HepG2 (cell line): ENCODE measurements around the gene CDT1. TPM values are rescaled to one million over a fixed set of nuclear protein-coding genes. Genes with fewer than 3 reads are reported as not detected.
A peak's percentile ranks its signal among the peaks of the same experiment; 100 is the strongest.

Experiments
- ADNP ChIP-seq: sonication (generic); formaldehyde crosslinking; IDR thresholded peaks from 2 replicates; pipeline ENCODE4 v1.4.0; 2020; ENCODE audit warnings: missing genetic modification reagents
- HBP1 ChIP-seq: IDR thresholded peaks from 2 replicates; pipeline ENCODE4 v1.6.1; 2016; ENCODE audit warnings: low read depth, control low read depth
- HDAC2 ChIP-seq: sonication (generic); formaldehyde crosslinking; IDR thresholded peaks from 2 replicates; pipeline ENCODE4 v1.4.0; 2020; ENCODE audit warnings: missing genetic modification reagents
- MLXIP ChIP-seq: sonication (generic); formaldehyde crosslinking; IDR thresholded peaks from 2 replicates; pipeline ENCODE4 v1.9.0; 2021; ENCODE audit warnings: missing genetic modification reagents, borderline replicate concordance
- NFRKB ChIP-seq: fragments of 450-650 bp; IDR thresholded peaks from 2 replicates; pipeline ENCODE4 v1.6.1; 2017
- NFYB ChIP-seq: sonication (generic); formaldehyde crosslinking; IDR thresholded peaks from 2 replicates; pipeline ENCODE4 v1.4.0; 2020; ENCODE audit warnings: missing genetic modification reagents
- PAX8 ChIP-seq: sonication (generic); formaldehyde crosslinking; IDR thresholded peaks from 2 replicates; pipeline ENCODE4 v1.8.0; 2022; ENCODE audit warnings: mild to moderate bottlenecking, missing genetic modification reagents, borderline replicate concordance
- PCBP2 ChIP-seq: fragments of 200-400 bp; formaldehyde crosslinking; optimal IDR thresholded peaks from 2 replicates; pipeline ENCODE3; 2018; ENCODE audit warnings: low read length, low read depth; ENCODE audit not compliant: poor library complexity, severe bottlenecking
- SPEN ChIP-seq: sonication (generic); formaldehyde crosslinking; IDR thresholded peaks from 2 replicates; pipeline ENCODE4 v1.5.1; 2020; ENCODE audit warnings: low read depth, mild to moderate bottlenecking, missing genetic modification reagents
- ZBTB7B ChIP-seq: sonication (generic); formaldehyde crosslinking; IDR thresholded peaks from 2 replicates; pipeline ENCODE4 v1.4.0; 2020; ENCODE audit warnings: missing genetic modification reagents
- ZNF451 ChIP-seq: sonication (generic); formaldehyde crosslinking; IDR thresholded peaks from 2 replicates; pipeline ENCODE4 v1.5.0; 2020; ENCODE audit warnings: mild to moderate bottlenecking, missing genetic modification reagents
- ZNF496 ChIP-seq: sonication (generic); formaldehyde crosslinking; IDR thresholded peaks from 2 replicates; pipeline ENCODE4 v1.8.1; 2023; ENCODE audit warnings: mild to moderate bottlenecking, moderate library complexity, missing genetic modification reagents; ENCODE audit not compliant: insufficient replicate concordance
- ZNF609 ChIP-seq: sonication (generic); formaldehyde crosslinking; IDR thresholded peaks from 2 replicates; pipeline ENCODE4 v1.4.0; 2020; ENCODE audit warnings: mild to moderate bottlenecking, missing genetic modification reagents, borderline replicate concordance
- ZNF639 ChIP-seq: conservative IDR thresholded peaks from 2 replicates; pipeline ENCODE4 v1.6.1; 2018; ENCODE audit warnings: missing genetic modification reagents
- ZNF746 ChIP-seq: sonication (generic); formaldehyde crosslinking; IDR thresholded peaks from 2 replicates; pipeline ENCODE4 v1.8.0; 2022; ENCODE audit warnings: mild to moderate bottlenecking, missing genetic modification reagents
- ZNF775 ChIP-seq: sonication (generic); formaldehyde crosslinking; IDR thresholded peaks from 2 replicates; pipeline ENCODE4 v1.4.0; 2020; ENCODE audit warnings: missing genetic modification reagents, mild to moderate bottlenecking, moderate library complexity, borderline replicate concordance
- polyA plus RNA-seq, 8 experiments: library from polyadenylated mRNA; depleted of rRNA in 3 of 8; stranded (reverse) in 7 of 8; unstranded in 1 of 8; fragments of >200 nt; fragmentation: Illumina TruSeq in 4 of 8; extraction: Trizol in 4 of 8; gene quantifications; 2 replicates each; pipeline versions ENCODE4 v1.2.1 to v1.2.3, GENCODE V29; 2011 to 2016; ENCODE audit warnings: low read depth in 4 of 8, missing spikeins in 1 of 8, mixed read lengths in 1 of 8; ENCODE audit not compliant: insufficient read depth in 1 of 8
- total RNA-seq, 5 experiments: library from RNA; depleted of rRNA; stranded (reverse); fragments of >200 nt; fragmentation: Illumina TruSeq; extraction: Trizol; gene quantifications; 2 replicates each; pipeline ENCODE4 v1.2.3, GENCODE V29; 2016; ENCODE audit warnings: low read depth in 1 of 5

The CDT1 gene
- total and polyA plus RNA-seq, 2 of the 13 experiments (the other 11 are each of a cell fraction or from before 2014, with no cell fraction given), result 23.1 to 23.8 TPM

GRCh38 chr16:88804552-88805339, 1.2 kb downstream of the CDT1 start (continued):
- TF ChIP-seq MLXIP (CRISPR knock-in tag) (no peak), ZNF496 (no peak), ZNF639 (CRISPR knock-in tag) (no peak; the same call in 1 of the 2 replicates), ZNF746 (0 out of 2 replicates have a peak, but pooled peaks have one; percentile 32), SPEN (CRISPR knock-in tag) (no peak), ZBTB7B (CRISPR knock-in tag) (peak; percentile 73), NFYB (CRISPR knock-in tag) (no peak), ADNP (CRISPR knock-in tag) (no peak), ZNF451 (CRISPR knock-in tag) (no peak; the same call in 1 of the 2 replicates), PCBP2 (no peak), NFRKB (no peak), PAX8 (CRISPR knock-in tag) (no peak), ZNF775 (CRISPR knock-in tag) (no peak), ZNF609 (CRISPR knock-in tag) (0 out of 2 replicates have a peak, but pooled peaks have one; percentile 18), HBP1 (CRISPR knock-in tag) (no peak), HDAC2 (0 out of 2 replicates have a peak, but pooled peaks have one; percentile 38)
